GM18870 (cell line): ENCODE data around the gene ACP5.
"Not testable (repeated sequence)": the region's sequence is repeated elsewhere in the genome, so short reads cannot be mapped to it uniquely, and the experiment has no call there.

Source experiments
- ATAC-seq: cut with Tn5 transposase; IDR thresholded peaks from one replicate; pipeline ENCODE4 v1.9.1; 2021; ENCODE audit warnings: moderate library complexity; ENCODE audit not compliant: unreplicated experiment

Gene ACP5

DNA sequence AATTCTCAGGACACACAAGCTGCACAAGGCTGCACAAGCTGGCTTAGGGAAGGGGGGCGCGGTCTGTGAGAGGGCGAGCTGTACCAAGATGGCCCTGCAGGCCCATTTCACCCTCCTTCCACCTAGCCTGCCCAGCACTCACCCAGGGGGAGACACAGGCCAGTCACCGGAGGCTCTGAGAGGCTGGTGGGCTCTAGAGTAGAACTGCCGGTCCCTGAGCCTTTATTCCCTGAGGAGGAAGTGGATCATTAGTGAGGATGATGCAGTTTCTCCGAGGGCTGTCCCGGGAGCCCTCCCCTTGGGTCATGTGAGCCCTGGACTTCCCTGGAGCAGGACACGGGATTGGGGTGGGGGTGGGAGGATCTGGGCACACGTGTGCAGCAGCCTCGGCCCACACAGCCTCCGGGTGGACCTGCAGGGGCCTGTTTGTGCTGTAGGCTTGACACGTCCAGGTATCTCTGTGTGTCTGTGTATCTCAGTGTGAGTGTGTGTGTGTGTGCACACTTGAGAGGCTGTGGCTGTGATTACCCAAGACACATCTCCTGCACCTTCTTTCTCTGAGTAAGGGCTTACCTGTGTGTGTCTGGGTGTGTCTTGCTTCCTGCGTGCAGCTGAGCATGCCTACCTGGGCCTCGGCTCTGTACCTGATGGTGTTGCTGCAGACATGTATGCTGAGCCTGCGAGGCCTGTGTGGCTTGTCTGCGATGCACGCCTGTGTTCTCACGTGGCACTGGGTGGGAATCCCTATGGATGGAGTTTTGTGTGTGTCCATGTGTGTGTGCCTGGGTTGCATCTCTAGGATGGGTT, at the start of gene ACP5:
Gene ACP5, minus strand, starts transcription at position 195 of the 807 bp plus-strand sequence. CDS start 328 bp downstream, outside the sequence.
- no peak for ATAC-seq

GRCh38 chr19:11626252-11626651, 48.8 kb upstream of the ACP5 start:
- no peak for ATAC-seq

- no peak for ATAC-seq
These were observed 46.6 kb upstream of the ACP5 start for GRCh38 chr19:11624069-11624463.

DNA sequence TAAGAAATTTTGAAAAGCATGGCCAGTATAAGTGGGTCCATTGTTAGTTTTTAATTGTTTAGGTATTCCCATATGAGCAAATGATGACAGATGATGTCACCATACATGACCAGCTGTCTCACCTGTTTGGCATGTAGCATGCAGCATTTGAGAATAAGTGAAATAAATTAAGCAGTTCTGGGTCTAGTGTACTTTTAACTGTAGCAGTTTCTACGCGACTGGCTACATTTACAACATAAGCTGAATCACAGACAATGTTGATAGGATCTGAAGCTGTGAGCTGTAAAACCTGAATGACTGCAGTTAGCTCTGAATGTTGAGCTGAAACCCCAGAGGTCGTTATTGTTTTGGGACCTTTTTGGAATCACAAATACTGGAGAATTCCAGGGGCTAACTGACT, 45.0 kb upstream of the ACP5 start:
- not testable (repeated sequence) for ATAC-seq

DNA sequence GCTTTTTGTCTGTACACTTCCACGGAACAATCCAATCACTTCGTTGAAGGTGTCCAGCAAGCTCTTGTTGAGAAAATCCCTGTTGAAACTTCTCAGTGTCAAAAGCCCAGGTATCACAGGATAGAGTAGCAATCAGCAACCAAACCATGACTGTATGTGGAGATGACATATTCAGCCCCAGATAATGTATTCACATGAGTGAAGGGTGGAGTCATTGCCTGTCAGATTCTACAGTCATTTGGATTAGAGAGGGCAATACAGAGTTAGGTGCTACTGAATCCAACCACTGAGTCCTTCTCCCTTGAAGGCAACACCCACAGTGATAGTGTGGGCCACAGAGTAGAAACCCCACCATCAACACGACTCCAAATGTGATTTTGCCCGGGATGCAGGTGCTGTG, 43.1 kb upstream of the ACP5 start:
- ATAC-seq = no peak

- ATAC-seq = no peak
These were observed 40.0 kb upstream of the ACP5 start for GRCh38 chr19:11617180-11618062.

DNA sequence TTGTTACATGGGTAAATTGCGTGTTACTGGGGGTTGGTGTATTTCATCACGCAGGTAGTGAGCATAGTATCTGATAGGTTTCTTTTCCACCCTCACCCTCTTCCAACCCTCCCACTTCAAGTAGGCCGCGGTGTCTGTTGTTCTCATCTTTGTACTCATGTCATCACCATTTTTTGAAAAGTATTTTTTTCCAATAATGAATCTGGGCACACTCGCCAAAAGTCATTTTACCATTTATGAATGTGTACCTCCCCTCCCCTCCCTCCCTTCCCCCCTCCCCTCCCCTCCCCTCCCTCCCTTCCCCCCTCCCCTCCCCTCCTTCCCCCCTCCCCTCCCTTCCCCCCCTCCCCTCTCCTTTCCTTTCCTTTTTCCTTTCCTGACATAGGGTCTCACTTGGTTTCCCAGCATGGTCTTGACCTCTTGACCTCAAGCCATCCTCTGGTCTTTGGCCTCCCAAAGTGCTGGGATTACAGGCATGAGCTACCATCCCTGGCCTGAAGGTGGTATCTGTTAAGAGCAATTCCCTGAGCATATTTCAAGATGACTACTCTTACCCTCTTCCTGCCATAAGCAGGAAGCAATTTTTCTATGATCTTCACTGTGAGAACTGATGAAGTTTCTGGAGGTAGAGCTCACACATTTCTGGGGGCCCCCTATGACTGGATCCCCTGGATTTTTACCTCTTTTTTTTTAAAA, 35.5 kb upstream of the ACP5 start:
- no peak for ATAC-seq

GRCh38 chr19:11611730-11612129, 34.3 kb upstream of the ACP5 start:
- no peak for ATAC-seq

GRCh38 chr19:11606484-11606883, 29.0 kb upstream of the ACP5 start:
- ATAC-seq = no peak

GRCh38 chr19:11599704-11600103, 22.3 kb upstream of the ACP5 start:
- not testable (repeated sequence) for ATAC-seq

DNA sequence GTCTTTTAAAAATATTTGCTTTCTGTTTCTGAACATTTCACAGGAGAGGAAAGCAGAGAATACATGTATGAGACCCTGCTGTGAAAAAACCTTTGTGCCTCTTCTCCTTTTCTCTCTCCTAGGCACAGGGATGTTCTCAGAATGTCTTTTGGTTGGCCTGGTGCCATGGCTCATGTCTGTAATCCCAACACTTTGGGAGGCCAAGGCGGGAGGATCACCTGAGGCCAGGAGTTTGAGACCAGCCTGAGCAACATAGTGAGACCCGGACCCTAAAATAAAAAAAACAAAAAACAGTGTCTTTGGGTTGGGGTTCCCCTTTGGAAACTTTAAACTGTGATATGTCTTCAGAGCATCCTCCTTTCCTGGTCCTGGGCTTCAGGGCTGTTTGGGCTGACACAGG, 21.3 kb upstream of the ACP5 start:
- ATAC-seq = no peak

DNA sequence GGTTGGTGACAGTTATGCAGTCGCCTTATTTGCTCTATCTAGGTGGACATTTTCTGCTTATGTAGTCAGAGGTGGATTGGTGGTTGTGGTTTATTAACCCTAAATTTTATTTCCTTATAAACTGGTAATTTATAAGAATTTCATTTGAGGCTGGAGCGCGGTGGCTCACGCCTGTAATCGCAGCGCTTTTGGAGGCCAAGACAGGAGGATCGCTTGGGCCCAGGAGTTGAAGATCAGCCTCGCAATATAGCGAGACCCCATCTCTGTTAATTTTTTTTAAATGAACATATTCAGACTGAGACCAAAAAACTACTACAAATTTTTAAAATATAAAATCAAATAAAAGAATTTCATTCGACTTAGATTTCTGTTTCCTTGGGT, 20.6 kb upstream of the ACP5 start:
- ATAC-seq = no peak

DNA sequence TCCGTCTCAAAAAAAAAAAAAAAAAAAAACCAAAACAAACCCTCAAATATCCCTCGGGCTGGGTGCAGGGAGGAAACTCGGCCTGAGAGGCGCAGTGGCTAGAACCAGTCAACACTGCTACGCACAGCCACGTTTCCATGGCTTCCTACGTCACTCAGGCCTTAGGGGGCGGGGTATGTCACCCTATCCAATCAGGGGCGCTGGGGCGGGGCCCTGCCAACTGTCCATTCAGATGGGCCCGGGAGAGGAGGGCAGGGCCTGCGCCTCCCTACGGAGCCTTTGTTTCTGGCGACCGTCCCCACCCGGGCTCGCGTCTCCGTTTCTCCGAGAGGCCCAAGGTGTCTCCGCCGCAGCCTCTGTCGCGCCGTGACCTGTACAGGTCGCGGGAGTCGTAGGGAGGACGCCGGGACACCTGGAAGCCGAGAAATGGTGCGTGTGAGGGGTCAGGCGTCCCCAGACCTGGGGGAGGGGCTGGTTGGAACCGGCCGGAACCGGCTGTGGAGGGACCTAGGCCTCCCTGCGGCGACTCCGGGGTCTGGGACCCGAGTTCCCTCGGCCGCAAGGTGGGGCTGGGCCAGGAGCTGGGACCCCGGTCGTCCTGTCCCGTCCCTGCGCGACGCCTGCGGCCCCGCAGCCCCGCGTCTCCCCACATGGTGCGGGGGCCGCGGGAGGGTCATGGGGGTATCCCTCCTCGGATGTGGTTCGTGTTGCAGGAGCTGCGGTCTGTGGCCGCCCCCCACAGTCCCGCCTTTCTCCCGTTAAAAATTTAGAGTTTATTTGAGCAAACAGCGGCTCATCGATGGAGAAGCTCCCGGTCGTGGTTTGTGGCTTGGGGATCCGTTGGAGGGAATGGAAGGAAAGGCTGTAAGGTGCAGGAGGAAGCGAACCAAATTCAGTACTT, 20.0 kb upstream of the ACP5 start, which contains the start of gene ZNF627:
Gene ZNF627, plus strand, starts transcription at position 282 of the 901 bp plus-strand sequence. Its CDS starts 145 bp downstream, at position 427.
- ATAC-seq = peak; percentile 92

- no peak for ATAC-seq
These were observed 18.7 kb upstream of the ACP5 start for GRCh38 chr19:11596156-11596555.

GRCh38 chr19:11594084-11594483, 16.6 kb upstream of the ACP5 start:
- no peak for ATAC-seq

GRCh38 chr19:11587975-11588631, 10.7 kb upstream of the ACP5 start:
- ATAC-seq = no peak

DNA sequence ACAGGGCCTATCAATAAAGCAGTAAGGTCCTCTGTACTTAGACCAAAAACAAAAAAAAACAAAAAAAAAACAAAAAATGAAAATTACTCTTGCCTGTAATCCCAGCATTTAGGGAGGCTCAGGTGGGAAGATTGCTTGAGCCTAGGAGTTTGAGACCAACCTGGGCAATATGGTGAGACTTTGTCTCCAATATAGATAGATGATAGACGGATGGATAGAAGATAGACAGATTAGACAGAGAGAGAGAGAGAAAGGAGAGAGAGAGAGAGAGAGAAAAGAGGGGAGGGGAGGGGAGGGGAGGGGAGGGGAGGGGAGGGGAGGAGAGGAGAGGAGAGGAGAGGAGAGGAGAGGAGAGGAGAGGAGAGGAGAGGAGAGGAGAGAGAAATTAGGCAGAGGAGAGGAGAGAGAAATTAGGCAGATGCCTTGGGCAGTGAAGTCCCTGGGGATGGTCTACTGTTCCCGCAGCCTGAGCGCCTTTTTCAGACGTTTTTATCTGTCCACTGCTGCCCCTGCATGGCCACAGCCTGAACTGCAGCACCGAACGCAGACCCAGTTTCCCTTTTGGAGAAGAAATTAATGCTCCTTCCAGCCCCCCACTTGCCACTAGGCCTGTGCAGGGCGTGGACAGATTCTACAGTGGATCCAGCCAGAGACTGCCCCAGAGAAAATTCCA, 10.0 kb upstream of the ACP5 start:
- no peak for ATAC-seq

- ATAC-seq = no peak
These were observed 8.9 kb upstream of the ACP5 start for GRCh38 chr19:11586331-11586730.

GRCh38 chr19:11581740-11582139, 4.3 kb upstream of the ACP5 start:
- ATAC-seq = peak; percentile 78
